ENCODE results near the gene CCDC97.
"Not testable (repeated sequence)": the region's sequence is repeated elsewhere in the genome, so short reads cannot be mapped to it uniquely, and the experiment has no call there.

CCDC97 gene

GRCh38 chr19:41367848-41368301 lies 57.9 kb downstream of the CCDC97 start:
- no peak for DNase-seq

- DNase-seq: no peak
These were observed 59.8 kb downstream of the CCDC97 start for GRCh38 chr19:41369769-41370168.

- DNase-seq: not testable (repeated sequence)
These were observed 61.1 kb downstream of the CCDC97 start for GRCh38 chr19:41371119-41371518.

- DNase-seq: no peak
These were observed 61.6 kb downstream of the CCDC97 start for GRCh38 chr19:41371541-41371940.

- no peak for DNase-seq
These were observed 62.5 kb downstream of the CCDC97 start for GRCh38 chr19:41372501-41372900.

GRCh38 chr19:41373993-41374392 lies 64.0 kb downstream of the CCDC97 start:
- no peak for DNase-seq
